GM20000 (cell line): ENCODE results near the gene CBARP.

Source experiments
- DNase-seq: peaks from one replicate; pipeline ENCODE4 v3.0.0; 2012; ENCODE audit warnings: low spot score
- TF ChIP-seq, protein P1 (sequence below): IDR thresholded peaks from 2 replicates; pipeline ENCODE4 v1.5.1; 2012; ENCODE audit warnings: mild to moderate bottlenecking, control low read depth; ENCODE audit errors: extremely low read depth, missing control alignments

The CBARP gene

DNA sequence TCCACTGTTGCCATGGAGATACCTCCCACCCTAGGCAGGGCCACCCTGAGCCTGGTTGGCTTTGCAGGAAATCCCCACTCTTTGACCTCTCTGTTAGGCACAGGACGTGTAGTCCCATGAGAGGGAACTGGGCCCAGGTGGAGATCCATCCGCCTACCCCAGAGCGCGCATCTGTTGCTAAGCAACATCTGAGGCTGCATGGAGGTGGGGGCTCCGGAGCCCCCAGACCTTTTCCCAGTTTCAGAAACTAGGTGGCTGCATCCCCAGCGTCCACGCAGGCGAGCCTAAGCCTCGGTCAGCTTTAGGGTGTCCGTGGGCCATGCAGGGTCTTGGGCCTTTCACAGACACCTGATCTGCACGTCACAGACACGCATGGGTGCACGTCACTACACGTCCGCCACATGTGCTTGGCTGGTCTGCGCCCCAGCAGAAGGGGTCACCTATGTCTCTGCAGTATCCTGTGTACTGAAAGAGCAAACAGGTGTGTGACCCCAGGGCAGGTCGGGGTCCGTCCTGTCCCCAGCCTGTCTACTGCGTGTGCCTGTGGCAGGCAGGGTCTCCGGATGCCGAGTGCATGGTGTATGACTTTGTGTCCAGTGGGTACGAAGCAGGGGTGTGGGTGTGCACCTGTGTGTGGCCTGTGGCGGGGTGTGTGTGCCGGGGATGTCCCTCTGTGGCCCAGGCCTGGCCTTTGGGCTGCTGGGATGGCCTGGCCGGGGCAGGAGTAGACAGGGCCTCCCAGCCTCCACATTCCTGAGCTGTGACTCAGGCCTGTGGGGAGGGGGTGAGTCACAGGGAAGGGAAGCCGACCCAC is 27.2 kb upstream of the CBARP start:
- no peak for DNase-seq
- TF ChIP-seq, protein P1, sequence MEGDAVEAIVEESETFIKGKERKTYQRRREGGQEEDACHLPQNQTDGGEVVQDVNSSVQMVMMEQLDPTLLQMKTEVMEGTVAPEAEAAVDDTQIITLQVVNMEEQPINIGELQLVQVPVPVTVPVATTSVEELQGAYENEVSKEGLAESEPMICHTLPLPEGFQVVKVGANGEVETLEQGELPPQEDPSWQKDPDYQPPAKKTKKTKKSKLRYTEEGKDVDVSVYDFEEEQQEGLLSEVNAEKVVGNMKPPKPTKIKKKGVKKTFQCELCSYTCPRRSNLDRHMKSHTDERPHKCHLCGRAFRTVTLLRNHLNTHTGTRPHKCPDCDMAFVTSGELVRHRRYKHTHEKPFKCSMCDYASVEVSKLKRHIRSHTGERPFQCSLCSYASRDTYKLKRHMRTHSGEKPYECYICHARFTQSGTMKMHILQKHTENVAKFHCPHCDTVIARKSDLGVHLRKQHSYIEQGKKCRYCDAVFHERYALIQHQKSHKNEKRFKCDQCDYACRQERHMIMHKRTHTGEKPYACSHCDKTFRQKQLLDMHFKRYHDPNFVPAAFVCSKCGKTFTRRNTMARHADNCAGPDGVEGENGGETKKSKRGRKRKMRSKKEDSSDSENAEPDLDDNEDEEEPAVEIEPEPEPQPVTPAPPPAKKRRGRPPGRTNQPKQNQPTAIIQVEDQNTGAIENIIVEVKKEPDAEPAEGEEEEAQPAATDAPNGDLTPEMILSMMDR = no peak

- no peak for DNase-seq
- TF ChIP-seq, protein P1 = no peak
These were observed 25.4 kb upstream of the CBARP start for GRCh38 chr19:1263188-1263587.

DNA sequence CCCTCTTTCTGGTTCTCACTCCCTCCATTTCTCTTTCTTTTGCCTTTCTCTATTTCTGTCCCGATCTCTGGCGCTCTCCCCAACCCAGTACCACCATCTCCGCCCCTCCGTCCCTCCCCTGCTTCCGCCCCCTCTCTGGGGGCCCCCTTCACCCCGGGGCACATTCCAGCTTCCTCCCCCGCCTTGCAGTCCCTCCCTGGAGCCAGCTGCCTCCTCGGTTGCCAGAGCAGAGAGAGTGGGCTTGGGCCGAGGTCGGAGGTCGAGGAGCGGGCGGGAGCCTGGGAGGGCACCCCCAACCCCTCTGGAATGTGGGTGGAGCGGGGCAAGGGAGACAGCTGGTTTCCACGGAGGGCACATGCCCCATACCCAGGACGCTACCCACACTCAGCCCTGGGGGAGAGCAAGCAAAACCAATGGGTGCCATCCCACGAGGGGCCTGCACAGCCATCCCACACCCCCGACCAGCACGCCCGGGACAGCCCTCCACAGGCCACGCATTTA is 24.9 kb upstream of the CBARP start:
- DNase-seq = no peak
- TF ChIP-seq, protein P1 = no peak

DNA sequence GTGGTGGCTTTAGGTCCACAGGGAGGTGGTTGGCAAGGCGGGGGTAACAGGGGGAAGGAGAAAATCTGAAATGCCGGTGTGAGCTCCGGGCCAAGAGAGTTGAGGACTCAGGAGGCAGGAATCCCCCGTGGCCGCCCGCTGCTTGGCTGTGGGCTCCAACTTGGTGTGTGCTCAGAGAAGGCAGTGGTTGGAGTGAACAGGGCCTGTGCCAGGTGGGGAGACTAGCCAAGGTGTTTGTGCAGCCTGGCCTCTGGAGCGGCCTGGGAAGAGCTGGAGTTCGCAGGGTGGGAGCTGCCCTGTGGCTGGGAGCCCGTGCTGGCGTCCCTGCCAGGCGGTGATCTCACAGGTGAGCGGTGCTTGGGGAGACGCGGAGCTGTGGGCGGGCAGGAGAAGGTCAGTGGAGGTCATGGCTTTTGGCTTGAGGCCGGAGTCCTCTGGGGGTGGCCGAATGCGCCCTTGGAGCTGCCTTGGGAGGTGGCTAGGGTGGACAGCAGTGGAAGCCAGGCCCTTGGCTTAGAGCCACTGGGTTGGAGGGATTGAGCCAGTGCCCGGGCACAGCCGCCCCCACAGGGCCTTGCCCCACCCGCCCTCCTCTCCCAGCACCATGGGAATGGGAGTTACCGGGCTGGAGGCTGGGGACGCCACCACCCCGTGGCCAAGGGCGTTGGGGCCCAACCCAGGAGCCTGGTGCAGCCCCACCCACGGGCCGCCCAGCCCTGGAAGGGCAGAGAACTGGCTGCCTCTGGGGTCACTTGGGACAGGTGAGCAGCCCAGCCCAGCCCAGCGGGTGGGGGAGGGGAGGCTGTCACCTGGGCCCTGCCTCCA is 24.2 kb upstream of the CBARP start:
- no peak for DNase-seq
- TF ChIP-seq, protein P1 = no peak

GRCh38 chr19:1261538-1261797 is 23.7 kb upstream of the CBARP start:
- TF ChIP-seq, protein P1 = no peak
- DNase-seq = no peak

DNA sequence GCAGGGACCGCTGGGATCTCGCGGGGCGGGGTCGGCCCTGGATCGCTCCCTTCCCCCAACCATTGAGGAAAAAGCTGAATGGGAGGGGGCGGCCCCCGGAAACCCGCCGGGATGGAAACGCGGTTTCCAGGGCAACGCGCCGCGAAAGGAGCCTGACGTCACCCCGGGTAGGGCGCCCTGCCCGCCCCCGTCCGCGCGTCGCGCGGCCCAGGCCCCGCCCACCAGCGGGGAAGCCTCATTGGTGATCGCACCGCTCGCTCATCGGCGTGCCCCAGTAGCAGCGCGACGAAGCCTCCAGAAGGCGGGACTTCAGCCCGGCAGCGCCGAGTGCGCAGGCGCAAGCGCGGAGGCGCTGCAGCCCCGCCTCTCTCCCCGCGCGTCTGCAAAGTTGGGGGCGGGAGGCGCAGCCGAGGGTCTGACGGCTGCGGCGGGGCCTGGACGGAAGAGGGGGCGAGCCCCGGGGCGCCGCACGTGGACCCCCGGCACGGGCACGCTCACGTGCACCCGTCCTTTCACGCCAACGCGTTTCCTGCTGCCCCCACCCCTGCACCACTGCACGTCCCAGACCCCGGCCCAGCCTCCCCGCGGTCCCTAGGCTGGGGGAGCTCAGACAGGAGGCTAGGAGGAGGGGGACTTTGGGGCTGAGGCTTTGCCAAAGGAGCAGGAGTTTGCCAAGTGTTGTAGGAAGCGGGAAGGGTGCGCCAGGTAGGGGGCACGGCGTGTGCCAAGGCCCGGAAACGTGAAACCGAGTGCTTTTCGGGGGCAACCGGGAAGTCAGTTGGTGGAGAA is 23.1 kb upstream of the CBARP start:
- TF ChIP-seq, protein P1 = no peak

More for the DNA sequence above, 23.1 kb upstream of the CBARP start:
- DNase-seq = peak; percentile 98
